Tibial nerve (tissue), 3 donors: ENCODE measurements around the gene KLRB1.

Source experiments
- POLR2A ChIP-seq, 2 donors: fragments of 450-650 bp; IDR thresholded peaks; one replicate each; pipeline ENCODE4 v1.6.1; 2017; ENCODE audit warnings: antibody characterized with exemption in 2 of 2, mild to moderate bottlenecking in 2 of 2, moderate library complexity in 2 of 2
- TF ChIP-seq, protein P1 (sequence below), 5 experiments: fragments of 200-600 bp in 3 of 5; fragments of 450-650 bp in 2 of 5; sonication (generic) in 3 of 5; IDR thresholded peaks; one replicate each; pipeline ENCODE4 v1.5.1; 2016 to 2019; ENCODE audit warnings: antibody characterized with exemption in 5 of 5, mild to moderate bottlenecking in 3 of 5, moderate library complexity in 2 of 5

DNA sequence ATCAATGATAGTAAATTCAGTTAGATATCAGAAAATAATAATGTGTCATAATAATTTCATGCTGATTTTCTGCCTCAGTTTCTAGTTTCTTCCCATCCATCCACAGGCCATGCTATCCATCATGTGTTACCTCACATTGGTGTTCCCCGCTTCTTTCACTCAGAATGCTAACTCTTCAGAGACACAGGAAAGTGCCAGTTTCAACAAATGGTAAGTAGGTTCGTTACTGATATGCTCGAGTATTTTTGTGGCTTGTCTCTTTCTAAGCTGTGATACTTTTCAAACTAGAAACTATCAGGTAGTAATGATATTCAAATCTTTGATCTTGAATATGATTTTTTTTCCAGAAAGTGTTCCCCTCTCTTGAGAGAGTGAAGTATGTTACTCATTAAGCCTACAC lies 1.5 kb downstream of the KLRB1 start:
- TF ChIP-seq, protein P1, sequence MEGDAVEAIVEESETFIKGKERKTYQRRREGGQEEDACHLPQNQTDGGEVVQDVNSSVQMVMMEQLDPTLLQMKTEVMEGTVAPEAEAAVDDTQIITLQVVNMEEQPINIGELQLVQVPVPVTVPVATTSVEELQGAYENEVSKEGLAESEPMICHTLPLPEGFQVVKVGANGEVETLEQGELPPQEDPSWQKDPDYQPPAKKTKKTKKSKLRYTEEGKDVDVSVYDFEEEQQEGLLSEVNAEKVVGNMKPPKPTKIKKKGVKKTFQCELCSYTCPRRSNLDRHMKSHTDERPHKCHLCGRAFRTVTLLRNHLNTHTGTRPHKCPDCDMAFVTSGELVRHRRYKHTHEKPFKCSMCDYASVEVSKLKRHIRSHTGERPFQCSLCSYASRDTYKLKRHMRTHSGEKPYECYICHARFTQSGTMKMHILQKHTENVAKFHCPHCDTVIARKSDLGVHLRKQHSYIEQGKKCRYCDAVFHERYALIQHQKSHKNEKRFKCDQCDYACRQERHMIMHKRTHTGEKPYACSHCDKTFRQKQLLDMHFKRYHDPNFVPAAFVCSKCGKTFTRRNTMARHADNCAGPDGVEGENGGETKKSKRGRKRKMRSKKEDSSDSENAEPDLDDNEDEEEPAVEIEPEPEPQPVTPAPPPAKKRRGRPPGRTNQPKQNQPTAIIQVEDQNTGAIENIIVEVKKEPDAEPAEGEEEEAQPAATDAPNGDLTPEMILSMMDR (IDR thresholded peaks at IDR 0.05): no peak
- no peak for TF ChIP-seq POLR2A (IDR thresholded peaks at IDR 0.05)
